Measurements from ENCODE around the gene UBN2. TPM values are rescaled to one million over a fixed set of nuclear protein-coding genes. Genes with fewer than 3 reads are reported as not detected.

UBN2 gene
- total RNA-seq, 1 donor from 2014 or later, result 30.1 TPM

- H3K27ac Mint-ChIP-seq (ENCODE audit: unreplicated experiment), result no peak overlapping the region
- H3K36me3 Mint-ChIP-seq (ENCODE audit: low read depth), result peaks cover 12% of the 10 kb centered on the region
Measured at GRCh38 chr7:139259142-139259541, 28.1 kb downstream of the UBN2 start.

GRCh38 chr7:139264220-139264619 is 33.2 kb downstream of the UBN2 start:
- Mint-ChIP-seq H3K4me1 (no peaks in the 10 kb centered on the region), H3K4me3 (no peak overlapping the region), H3K27ac (ENCODE audit: unreplicated experiment) (no peak overlapping the region), H3K9me3 (no peaks in the 10 kb centered on the region), H3K36me3 (ENCODE audit: low read depth) (peaks cover 24% of the 10 kb centered on the region), H3K27me3 (ENCODE audit: low read depth) (no peaks in the 10 kb centered on the region)
- DNase-seq (ENCODE audit: low read depth, low spot score), result no peak
- no peak for TF ChIP-seq CTCF (conservative IDR thresholded peaks at IDR 0.05)

More at GRCh38 chr7:139259142-139259541, 28.1 kb downstream of the UBN2 start:
- no peak for TF ChIP-seq CTCF (conservative IDR thresholded peaks at IDR 0.05)
- DNase-seq (ENCODE audit: low read depth, low spot score), result no peak
- Mint-ChIP-seq H3K4me3 (no peak overlapping the region), H3K4me1 (no peaks in the 10 kb centered on the region), H3K27me3 (ENCODE audit: low read depth) (no peaks in the 10 kb centered on the region), H3K9me3 (no peaks in the 10 kb centered on the region)

- Mint-ChIP-seq H3K4me1 (no peaks in the 10 kb centered on the region), H3K36me3 (ENCODE audit: low read depth) (peaks cover 24% of the 10 kb centered on the region)
- no peak for TF ChIP-seq CTCF (conservative IDR thresholded peaks at IDR 0.05)
Measured at GRCh38 chr7:139265673-139266072, 34.6 kb downstream of the UBN2 start.

GRCh38 chr7:139271718-139272628 is 40.9 kb downstream of the UBN2 start:
- Mint-ChIP-seq H3K9me3 (no peaks in the 10 kb centered on the region), H3K27ac (ENCODE audit: unreplicated experiment) (no peak overlapping the region)
- TF ChIP-seq CTCF (conservative IDR thresholded peaks at IDR 0.05), result no peak

More at GRCh38 chr7:139265673-139266072, 34.6 kb downstream of the UBN2 start:
- no peak overlapping the region for H3K4me3 Mint-ChIP-seq
- no peak for DNase-seq (ENCODE audit: low read depth, low spot score)
- H3K27me3 Mint-ChIP-seq (ENCODE audit: low read depth), result no peaks in the 10 kb centered on the region
- H3K27ac Mint-ChIP-seq (ENCODE audit: unreplicated experiment), result no peak overlapping the region
- H3K9me3 Mint-ChIP-seq, result no peaks in the 10 kb centered on the region

GRCh38 chr7:139284252-139284896 is 53.3 kb downstream of the UBN2 start:
- Mint-ChIP-seq H3K36me3 (ENCODE audit: low read depth) (peaks cover 22% of the 10 kb centered on the region), H3K4me1 (no peaks in the 10 kb centered on the region), H3K9me3 (no peaks in the 10 kb centered on the region), H3K27me3 (ENCODE audit: low read depth) (no peaks in the 10 kb centered on the region), H3K27ac (ENCODE audit: unreplicated experiment) (peak overlapping the region; percentile 47), H3K4me3 (no peak overlapping the region)
- TF ChIP-seq CTCF (conservative IDR thresholded peaks at IDR 0.05), result no peak
- DNase-seq (ENCODE audit: low read depth, low spot score), result no peak

More at GRCh38 chr7:139271718-139272628, 40.9 kb downstream of the UBN2 start:
- Mint-ChIP-seq H3K36me3 (ENCODE audit: low read depth) (peaks cover 13% of the 10 kb centered on the region), H3K4me1 (no peaks in the 10 kb centered on the region), H3K4me3 (no peak overlapping the region), H3K27me3 (ENCODE audit: low read depth) (no peaks in the 10 kb centered on the region)
- DNase-seq (ENCODE audit: low read depth, low spot score), result no peak

All from neural crest cell (in vitro differentiated cells).